Caco-2 (cell line): ENCODE results near the gene USP22. TPM values are rescaled to one million over a fixed set of nuclear protein-coding genes. Genes with fewer than 3 reads are reported as not detected.
"Not testable (repeated sequence)": the region's sequence is repeated elsewhere in the genome, so short reads cannot be mapped to it uniquely, and the experiment has no call there.

Experiments
- BruUV-seq: library from RNA; stranded (reverse); fragments of 400-500 nt; replicated peaks from 2 replicates; lab custom pipeline; 2021; lab: Mats Ljungman, UMichigan
- CTCF ChIA-PET: fragments of 300-600 bp; sonication (Branson Sonifier 250); formaldehyde crosslinking; loops from one replicate; lab custom pipeline; 2022; ENCODE audit warnings: antibody characterized with exemption; lab: Charles Lee
- POLR2A ChIA-PET: fragments of 300-600 bp; sonication (Branson Sonifier 250); formaldehyde crosslinking; loops from one replicate; lab custom pipeline; 2022; ENCODE audit warnings: antibody characterized with exemption; lab: Charles Lee
- DNase-seq, 2 experiments: peaks; one replicate each; pipeline versions ENCODE4 v3.0.0 to v3.0.0-alpha.2; 2020 to 2022
- H3K27me3 ChIP-seq: replicated peaks from 2 replicates; pipeline ENCODE4 v1.6.0; 2011; ENCODE audit warnings: low read length; ENCODE audit not compliant: control insufficient read depth, insufficient read depth
- H3K36me3 ChIP-seq: 2 replicates; pipeline ENCODE4 v1.5.1; 2011; ENCODE audit warnings: low read length; ENCODE audit not compliant: control insufficient read depth, insufficient read depth
- H3K4me1 ChIP-seq: fragments of 250-450 bp; sonication (Bioruptor Pico); 2 replicates; pipeline ENCODE4 v1.5.1; 2020; ENCODE audit warnings: mild to moderate bottlenecking
- H3K4me3 ChIP-seq: 2 replicates; pipeline ENCODE4 v1.5.1; 2011; ENCODE audit warnings: low read depth, mild to moderate bottlenecking, control low read depth, low read length
- H3K9me3 ChIP-seq: fragments of 250-450 bp; sonication (Bioruptor Pico); 2 replicates; pipeline ENCODE4 v1.5.1; 2020; ENCODE audit warnings: mild to moderate bottlenecking, moderate library complexity
- H3K27ac Mint-ChIP-seq: one replicate; pipeline ENCODE4 v1.8.0; 2022; ENCODE audit warnings: mixed read lengths; ENCODE audit not compliant: unreplicated experiment
- H3K27me3 Mint-ChIP-seq: one replicate; pipeline ENCODE4 v1.8.0; 2022; ENCODE audit warnings: mixed read lengths; ENCODE audit not compliant: insufficient read depth, unreplicated experiment
- H3K36me3 Mint-ChIP-seq: one replicate; pipeline ENCODE4 v1.8.0; 2022; ENCODE audit warnings: mild to moderate bottlenecking, mixed read lengths; ENCODE audit not compliant: insufficient read depth, unreplicated experiment
- H3K4me1 Mint-ChIP-seq: one replicate; pipeline ENCODE4 v1.8.0; 2022; ENCODE audit warnings: low read depth, mixed read lengths; ENCODE audit not compliant: unreplicated experiment
- H3K4me3 Mint-ChIP-seq: one replicate; pipeline ENCODE4 v1.8.0; 2022; ENCODE audit warnings: mild to moderate bottlenecking, moderate library complexity, mixed read lengths; ENCODE audit not compliant: unreplicated experiment
- H3K9me3 Mint-ChIP-seq: one replicate; pipeline ENCODE4 v1.8.0; 2022; ENCODE audit warnings: mixed read lengths; ENCODE audit not compliant: unreplicated experiment
- intact Hi-C: fragments of 100-400 bp; cut with micrococcal nuclease; formaldehyde crosslinking; loops from one replicate; pipeline ENCODE4 v1.10.0; 2022; ENCODE audit not compliant: unreplicated experiment
- total RNA-seq: library from RNA; stranded (reverse); gene quantifications from 2 replicates; pipeline ENCODE4 v1.2.3, GENCODE V29; 2022
- TF ChIP-seq, protein P1 (sequence below), 2 experiments: fragments of 200-600 bp in 1 of 2; IDR thresholded peaks; 1 replicate in 1 of 2; 2 replicates in 1 of 2; pipeline versions ENCODE4 v1.5.1 to v1.8.0; 2011 to 2022; ENCODE audit warnings: antibody characterized with exemption in 1 of 2, control low read depth in 1 of 2, inconsistent platforms in 1 of 2, low read depth in 1 of 2, low read length in 1 of 2, mild to moderate bottlenecking in 1 of 2, moderate library complexity in 1 of 2; ENCODE audit not compliant: insufficient read depth in 1 of 2, severe bottlenecking in 1 of 2, unreplicated experiment in 1 of 2

Gene USP22
- total RNA-seq, 1 experiment from 2014 or later = 267 TPM

DNA sequence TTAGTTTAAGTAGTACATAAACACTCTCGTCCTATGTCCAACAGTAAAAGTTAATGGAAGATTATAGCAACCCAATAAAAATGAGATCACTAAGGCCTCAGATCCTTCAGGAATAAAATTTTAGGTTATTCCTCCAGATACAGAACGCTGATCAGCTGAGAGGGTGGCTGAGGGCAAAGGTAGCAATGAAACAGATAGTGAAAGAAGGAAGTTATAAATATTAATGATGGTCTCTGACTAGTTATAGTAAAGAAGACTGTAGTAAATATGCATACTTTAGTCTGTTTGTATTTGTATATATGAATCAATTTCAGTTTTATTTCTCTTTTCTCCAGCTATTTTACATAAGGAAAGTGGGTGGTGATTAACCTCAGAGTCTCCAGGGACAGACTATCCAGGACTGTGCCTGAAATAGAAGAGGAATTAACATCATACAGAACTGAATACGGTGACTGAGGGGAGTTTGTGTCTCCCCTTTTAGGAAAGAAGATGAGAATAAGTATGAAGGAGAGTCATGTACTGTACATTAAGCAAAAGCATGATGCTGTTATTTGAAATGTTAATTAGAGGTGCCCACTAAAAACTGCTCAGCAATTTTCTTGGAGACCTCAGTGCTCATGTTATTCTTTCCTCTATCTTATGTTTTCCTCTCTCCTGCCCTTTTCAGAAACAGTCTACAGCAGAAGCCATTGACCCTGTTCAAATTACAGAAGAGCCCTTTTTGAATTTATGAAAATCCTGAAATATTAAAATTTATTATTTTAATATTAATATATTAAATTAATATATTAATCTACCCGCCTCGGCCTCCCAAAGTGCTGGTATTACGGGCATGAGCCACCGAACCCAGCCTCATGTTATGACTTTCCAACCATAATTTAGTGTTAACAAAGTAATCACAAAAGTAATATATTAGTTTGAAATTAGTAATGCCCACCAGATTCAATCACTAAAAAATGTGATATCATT is 47.4 kb upstream of the USP22 start:
- H3K4me3 Mint-ChIP-seq = no peak overlapping the region
- CTCF ChIA-PET = no interaction called here
- DNase-seq = no peak
- no peaks in the 10 kb centered on the region for H3K27me3 Mint-ChIP-seq
- TF ChIP-seq, protein P1, sequence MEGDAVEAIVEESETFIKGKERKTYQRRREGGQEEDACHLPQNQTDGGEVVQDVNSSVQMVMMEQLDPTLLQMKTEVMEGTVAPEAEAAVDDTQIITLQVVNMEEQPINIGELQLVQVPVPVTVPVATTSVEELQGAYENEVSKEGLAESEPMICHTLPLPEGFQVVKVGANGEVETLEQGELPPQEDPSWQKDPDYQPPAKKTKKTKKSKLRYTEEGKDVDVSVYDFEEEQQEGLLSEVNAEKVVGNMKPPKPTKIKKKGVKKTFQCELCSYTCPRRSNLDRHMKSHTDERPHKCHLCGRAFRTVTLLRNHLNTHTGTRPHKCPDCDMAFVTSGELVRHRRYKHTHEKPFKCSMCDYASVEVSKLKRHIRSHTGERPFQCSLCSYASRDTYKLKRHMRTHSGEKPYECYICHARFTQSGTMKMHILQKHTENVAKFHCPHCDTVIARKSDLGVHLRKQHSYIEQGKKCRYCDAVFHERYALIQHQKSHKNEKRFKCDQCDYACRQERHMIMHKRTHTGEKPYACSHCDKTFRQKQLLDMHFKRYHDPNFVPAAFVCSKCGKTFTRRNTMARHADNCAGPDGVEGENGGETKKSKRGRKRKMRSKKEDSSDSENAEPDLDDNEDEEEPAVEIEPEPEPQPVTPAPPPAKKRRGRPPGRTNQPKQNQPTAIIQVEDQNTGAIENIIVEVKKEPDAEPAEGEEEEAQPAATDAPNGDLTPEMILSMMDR (IDR thresholded peaks at IDR 0.05; ENCODE audit: insufficient read depth in 1 of 2, low read depth in 1 of 2, low read length in 1 of 2, severe bottlenecking in 1 of 2, unreplicated experiment in 1 of 2) = no peak
- no peaks in the 10 kb centered on the region for H3K9me3 ChIP-seq
- intact Hi-C loops = no loop called here
- no peak overlapping the region for H3K27ac Mint-ChIP-seq
- no peaks in the 10 kb centered on the region for H3K27me3 ChIP-seq
- no peaks in the 10 kb centered on the region for H3K36me3 ChIP-seq
- peaks cover 10% of the 10 kb centered on the region for H3K4me1 Mint-ChIP-seq
- no TSS peak for BruUV-seq
- H3K4me1 ChIP-seq = peaks cover 15% of the 10 kb centered on the region
- no peak overlapping the region for H3K4me3 ChIP-seq
- POLR2A ChIA-PET = no interaction called here
- no peaks in the 10 kb centered on the region for H3K9me3 Mint-ChIP-seq
- H3K36me3 Mint-ChIP-seq = no peaks in the 10 kb centered on the region

DNA sequence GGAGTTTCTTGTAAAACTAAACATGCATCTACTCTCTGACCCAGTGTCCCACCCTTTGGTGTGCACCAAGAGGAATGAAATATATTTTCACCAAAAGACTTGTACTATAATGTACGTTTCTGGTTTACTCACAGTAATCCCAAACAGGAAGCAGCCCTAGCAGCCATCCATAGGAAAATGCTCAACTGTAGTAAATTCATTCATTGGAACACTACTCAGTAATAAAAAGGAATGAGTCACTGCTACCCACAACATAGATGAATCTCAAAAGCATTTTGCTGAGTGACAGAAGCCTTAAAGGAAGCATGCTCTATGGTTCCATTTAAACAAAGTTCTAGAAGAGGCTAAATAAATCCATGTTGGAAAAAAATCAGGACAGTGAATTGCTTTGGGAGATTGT is 46.3 kb upstream of the USP22 start:
- H3K27me3 Mint-ChIP-seq = no peaks in the 10 kb centered on the region
- TF ChIP-seq, protein P1 (IDR thresholded peaks at IDR 0.05; ENCODE audit: insufficient read depth in 1 of 2, low read depth in 1 of 2, low read length in 1 of 2, severe bottlenecking in 1 of 2, unreplicated experiment in 1 of 2) = no peak
- Histone ChIP-seq H3K4me3 (no peak overlapping the region), H3K36me3 (no peaks in the 10 kb centered on the region), H3K4me1 (peaks cover 8% of the 10 kb centered on the region), H3K27me3 (no peaks in the 10 kb centered on the region), H3K9me3 (no peaks in the 10 kb centered on the region)
- POLR2A ChIA-PET = no interaction called here
- intact Hi-C loops = no loop called here
- CTCF ChIA-PET = no interaction called here
- H3K9me3 Mint-ChIP-seq = no peaks in the 10 kb centered on the region
- BruUV-seq = no TSS peak
- peaks cover 7% of the 10 kb centered on the region for H3K4me1 Mint-ChIP-seq
- no peak for DNase-seq
- H3K27ac Mint-ChIP-seq = no peak overlapping the region
- no peaks in the 10 kb centered on the region for H3K36me3 Mint-ChIP-seq
- no peak overlapping the region for H3K4me3 Mint-ChIP-seq

DNA sequence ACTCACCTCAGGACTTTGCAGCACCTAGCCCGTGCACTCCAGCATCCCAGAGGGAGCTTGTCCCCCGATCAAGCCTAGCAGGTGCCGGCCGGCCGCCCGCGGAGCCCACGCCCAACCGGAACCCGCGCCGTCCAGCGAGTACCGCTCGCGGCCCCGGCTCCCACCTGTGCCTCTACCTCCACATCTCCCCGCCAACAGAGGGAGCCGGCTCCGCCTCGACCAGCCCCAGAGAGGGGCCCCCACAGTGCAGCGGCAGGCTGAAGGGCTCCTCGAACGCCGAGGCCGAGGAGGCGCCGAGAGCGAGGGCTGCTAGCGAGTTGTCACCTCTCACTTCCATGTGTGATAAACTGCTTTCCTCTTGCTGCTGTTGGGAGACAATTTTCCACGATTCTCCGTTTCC is 42.9 kb upstream of the USP22 start:
- Mint-ChIP-seq H3K36me3 (no peaks in the 10 kb centered on the region), H3K27me3 (no peaks in the 10 kb centered on the region), H3K4me3 (no peak overlapping the region), H3K4me1 (no peaks in the 10 kb centered on the region), H3K27ac (no peak overlapping the region), H3K9me3 (peaks cover 17% of the 10 kb centered on the region)
- H3K4me1 ChIP-seq = peaks cover 3% of the 10 kb centered on the region; the same call in 1 of the 2 replicates
- no peaks in the 10 kb centered on the region for H3K36me3 ChIP-seq
- H3K4me3 ChIP-seq = no peak overlapping the region
- TF ChIP-seq, protein P1 (IDR thresholded peaks at IDR 0.05; ENCODE audit: insufficient read depth in 1 of 2, low read depth in 1 of 2, low read length in 1 of 2, severe bottlenecking in 1 of 2, unreplicated experiment in 1 of 2) = no peak
- no peak for DNase-seq
- intact Hi-C loops = no loop called here
- POLR2A ChIA-PET = no interaction called here
- H3K9me3 ChIP-seq = no peaks in the 10 kb centered on the region
- CTCF ChIA-PET = no interaction called here
- no TSS peak for BruUV-seq
- no peaks in the 10 kb centered on the region for H3K27me3 ChIP-seq

DNA sequence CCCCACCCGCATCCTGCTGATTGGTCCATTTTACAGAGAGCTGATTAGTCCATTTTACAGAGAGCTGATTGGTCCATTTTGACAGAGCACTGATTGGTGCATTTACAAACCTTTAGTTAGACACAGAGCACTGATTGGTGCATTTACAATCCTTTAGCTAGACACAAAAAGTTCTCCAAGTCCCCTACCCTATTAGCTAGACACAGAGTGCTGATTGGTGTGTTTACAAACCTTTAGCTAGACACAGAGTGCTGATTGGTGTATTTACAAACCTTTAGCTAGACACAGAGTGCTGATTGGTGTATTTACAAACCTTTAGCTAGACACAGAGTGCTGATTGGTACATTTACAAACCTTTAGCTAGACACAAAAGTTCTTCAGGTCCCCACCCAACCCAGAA is 42.5 kb upstream of the USP22 start:
- H3K27me3 ChIP-seq, BruUV-seq, H3K36me3 ChIP-seq, POLR2A ChIA-PET, H3K27me3 Mint-ChIP-seq, H3K4me3 ChIP-seq, CTCF ChIA-PET, H3K4me1 Mint-ChIP-seq, DNase-seq, intact Hi-C loops, H3K9me3 ChIP-seq, H3K27ac Mint-ChIP-seq, H3K36me3 Mint-ChIP-seq, H3K4me1 ChIP-seq, H3K4me3 Mint-ChIP-seq: not testable (repeated sequence)
- H3K9me3 Mint-ChIP-seq = peaks cover 17% of the 10 kb centered on the region
